Astrocyte of the spinal cord (primary cell): ENCODE results near the gene GABBR2.

Experiments
- DNase-seq: peaks from one replicate; pipeline ENCODE4 v3.0.0; 2011; ENCODE audit warnings: low read depth, low spot score
- H3K4me3 ChIP-seq: 2 replicates; pipeline ENCODE4 v1.5.1; 2011; ENCODE audit warnings: low read depth, mild to moderate bottlenecking, low read length, moderate library complexity
- CTCF ChIP-seq: IDR thresholded peaks from 2 replicates; pipeline ENCODE4 v1.5.1; 2012; ENCODE audit warnings: low read depth, mild to moderate bottlenecking, low read length, inconsistent platforms
- in situ Hi-C: cut with HindIII; loops from 2 replicates; pipeline ENCODE4 v1.10.0; 2017; ENCODE audit warnings: low sequenced_read_pairs

The GABBR2 gene

GRCh38 chr9:98702340-98702739 is 6.4 kb downstream of the GABBR2 start:
- no peak for DNase-seq
- in situ Hi-C loops: no loop called here
- TF ChIP-seq CTCF: no peak
- no peak overlapping the region for H3K4me3 ChIP-seq

GRCh38 chr9:98701576-98701975 is 7.2 kb downstream of the GABBR2 start:
- H3K4me3 ChIP-seq: no peak overlapping the region
- TF ChIP-seq CTCF: no peak
- in situ Hi-C loops: no loop called here
- no peak for DNase-seq

- H3K4me3 ChIP-seq: no peak overlapping the region
- no peak for TF ChIP-seq CTCF
- DNase-seq: no peak
- in situ Hi-C loops: no loop called here
Measured at GRCh38 chr9:98700801-98701200, 7.9 kb downstream of the GABBR2 start.

GRCh38 chr9:98698856-98699255 is 9.9 kb downstream of the GABBR2 start:
- no peak overlapping the region for H3K4me3 ChIP-seq
- in situ Hi-C loops: no loop called here
- DNase-seq: no peak
- no peak for TF ChIP-seq CTCF

- no peak overlapping the region for H3K4me3 ChIP-seq
- no peak for TF ChIP-seq CTCF
- in situ Hi-C loops: no loop called here
- DNase-seq: no peak
Measured at GRCh38 chr9:98694943-98695342, 13.8 kb downstream of the GABBR2 start.

GRCh38 chr9:98692392-98692791 is 16.3 kb downstream of the GABBR2 start:
- in situ Hi-C loops: no loop called here

More at GRCh38 chr9:98692392-98692791, 16.3 kb downstream of the GABBR2 start:
- no peak for DNase-seq
- TF ChIP-seq CTCF: no peak
- no peak overlapping the region for H3K4me3 ChIP-seq
